Hepatocyte (in vitro differentiated cells): ENCODE results near the gene ANXA2. TPM values are rescaled to one million over a fixed set of nuclear protein-coding genes. Genes with fewer than 3 reads are reported as not detected.

Experiments
- DNase-seq: peaks from one replicate; pipeline ENCODE4 v3.0.0-alpha.2; 2016; ENCODE audit warnings: low spot score
- H2AFZ ChIP-seq: fragments of 200-600 bp; sonication (generic); 2 replicates; pipeline ENCODE4 v1.6.0; 2016; ENCODE audit warnings: antibody characterized with exemption, mild to moderate bottlenecking
- H3K27ac ChIP-seq: fragments of 200-600 bp; sonication (generic); 2 replicates; pipeline ENCODE4 v1.5.1; 2016; ENCODE audit warnings: mild to moderate bottlenecking
- H3K27me3 ChIP-seq: fragments of 200-600 bp; sonication (generic); 2 replicates; pipeline ENCODE4 v1.6.1; 2016
- H3K36me3 ChIP-seq: fragments of 200-600 bp; sonication (generic); replicated peaks from 2 replicates; pipeline ENCODE4 v1.5.1; 2016; ENCODE audit warnings: low read depth; ENCODE audit not compliant: insufficient read depth
- H3K4me1 ChIP-seq: fragments of 200-600 bp; sonication (generic); 2 replicates; pipeline ENCODE4 v1.5.1; 2016; ENCODE audit warnings: mild to moderate bottlenecking, moderate library complexity; ENCODE audit not compliant: insufficient read depth
- H3K4me2 ChIP-seq: fragments of 200-600 bp; sonication (generic); 2 replicates; pipeline ENCODE4 v1.6.0; 2016
- H3K4me3 ChIP-seq: fragments of 200-600 bp; sonication (generic); 2 replicates; pipeline ENCODE4 v1.5.1; 2016; ENCODE audit warnings: mild to moderate bottlenecking
- H3K79me2 ChIP-seq: fragments of 200-600 bp; sonication (generic); 2 replicates; pipeline ENCODE4 v1.6.0; 2017; ENCODE audit warnings: mild to moderate bottlenecking
- H3K9me2 ChIP-seq: fragments of 200-600 bp; sonication (generic); replicated peaks from 2 replicates; pipeline ENCODE4 v1.6.0; 2017; ENCODE audit warnings: mild to moderate bottlenecking; ENCODE audit not compliant: insufficient read depth
- H3K9me3 ChIP-seq: fragments of 200-600 bp; sonication (generic); 2 replicates; pipeline ENCODE4 v1.5.1; 2016; ENCODE audit warnings: low read depth, mild to moderate bottlenecking
- H4K20me1 ChIP-seq: fragments of 200-600 bp; sonication (generic); 2 replicates; pipeline ENCODE4 v1.6.0; 2016; ENCODE audit warnings: mild to moderate bottlenecking; ENCODE audit not compliant: insufficient read depth, poor library complexity, severe bottlenecking
- CTCF ChIP-seq: fragments of 200-600 bp; sonication (generic); IDR thresholded peaks from 2 replicates; pipeline ENCODE4 v1.5.1; 2016; ENCODE audit warnings: antibody characterized with exemption, mild to moderate bottlenecking; ENCODE audit not compliant: poor library complexity
- EZH2 ChIP-seq: fragments of 200-600 bp; sonication (generic); IDR thresholded peaks from 2 replicates; pipeline ENCODE4 v1.6.1; 2016; ENCODE audit warnings: antibody characterized with exemption, mild to moderate bottlenecking, borderline replicate concordance
- EZH2phosphoT487 ChIP-seq: fragments of 200-600 bp; sonication (generic); IDR thresholded peaks from one replicate; pipeline ENCODE4 v1.6.1; 2018; ENCODE audit warnings: antibody characterized with exemption, mild to moderate bottlenecking, low read depth, moderate library complexity; ENCODE audit not compliant: unreplicated experiment, severe bottlenecking
- whole genome bisulfite sequencing: methylation state at CpG from one replicate; pipeline ENCODE4 v1.1.6; 2016; ENCODE audit warnings: low lambda C conversion rate; ENCODE audit errors: missing lambda C conversion rate; 5-methylcytosine and 5-hydroxymethylcytosine counted together
- polyA plus RNA-seq: library from polyadenylated mRNA; unstranded; fragments of >200 nt; fragmentation: Nextera tagmentation; extraction: Ambion mirVana; gene quantifications from 2 replicates; pipeline ENCODE4 v1.2.1, GENCODE V29; 2016
- total RNA-seq: library from RNA; depleted of rRNA; stranded (reverse); fragments of >200 nt; gene quantifications from 2 replicates; pipeline ENCODE4 v1.2.3, GENCODE V29; 2014

The ANXA2 gene
- total and polyA plus RNA-seq, 2 experiments from 2014 or later, result 1,220 to 1,699 TPM

GRCh38 chr15:60418096-60418495, 20.3 kb upstream of the ANXA2 start:
- Histone ChIP-seq H3K9me2 (no peaks in the 10 kb centered on the region), H3K4me1 (peaks cover 15% of the 10 kb centered on the region), H3K27me3 (no peaks in the 10 kb centered on the region), H3K36me3 (no peaks in the 10 kb centered on the region), H3K79me2 (no peaks in the 10 kb centered on the region), H3K27ac (no peak overlapping the region), H4K20me1 (no peaks in the 10 kb centered on the region), H3K9me3 (no peaks in the 10 kb centered on the region), H3K4me2 (no peak overlapping the region), H3K4me3 (no peak overlapping the region), H2AFZ (no peak overlapping the region)
- TF ChIP-seq EZH2phosphoT487 (no peak), EZH2 (no peak), CTCF (no peak)
- 96% methylated on average over 3 of the region's 3 CpGs for WGBS
- no peak for DNase-seq

GRCh38 chr15:60417112-60417511, 19.3 kb upstream of the ANXA2 start:
- no peak overlapping the region for H3K27ac ChIP-seq
- TF ChIP-seq CTCF (no peak), EZH2 (no peak), EZH2phosphoT487 (no peak)
- no peak for DNase-seq
- 98% methylated on average over 4 of the region's 4 CpGs for WGBS
- no peaks in the 10 kb centered on the region for H3K9me2 ChIP-seq
- no peaks in the 10 kb centered on the region for H3K79me2 ChIP-seq
- H2AFZ ChIP-seq, result no peak overlapping the region
- no peaks in the 10 kb centered on the region for H4K20me1 ChIP-seq
- H3K9me3 ChIP-seq, result no peaks in the 10 kb centered on the region
- H3K4me1 ChIP-seq, result peaks cover 15% of the 10 kb centered on the region
- H3K4me2 ChIP-seq, result no peak overlapping the region
- no peaks in the 10 kb centered on the region for H3K36me3 ChIP-seq
- no peak overlapping the region for H3K4me3 ChIP-seq
- H3K27me3 ChIP-seq, result no peaks in the 10 kb centered on the region

GRCh38 chr15:60416484-60416883, 18.7 kb upstream of the ANXA2 start:
- Histone ChIP-seq H3K4me1 (peaks cover 15% of the 10 kb centered on the region), H4K20me1 (no peaks in the 10 kb centered on the region), H3K4me2 (no peak overlapping the region), H2AFZ (no peak overlapping the region), H3K27ac (no peak overlapping the region), H3K4me3 (no peak overlapping the region), H3K27me3 (no peaks in the 10 kb centered on the region), H3K79me2 (no peaks in the 10 kb centered on the region), H3K36me3 (no peaks in the 10 kb centered on the region), H3K9me2 (no peaks in the 10 kb centered on the region), H3K9me3 (no peaks in the 10 kb centered on the region)
- TF ChIP-seq CTCF, result no peak
- no peak for TF ChIP-seq EZH2phosphoT487
- TF ChIP-seq EZH2, result no peak
- no peak for DNase-seq
- 99% methylated on average over 3 of the region's 3 CpGs for WGBS
